ENCODE results near the gene MACC1.

DNA sequence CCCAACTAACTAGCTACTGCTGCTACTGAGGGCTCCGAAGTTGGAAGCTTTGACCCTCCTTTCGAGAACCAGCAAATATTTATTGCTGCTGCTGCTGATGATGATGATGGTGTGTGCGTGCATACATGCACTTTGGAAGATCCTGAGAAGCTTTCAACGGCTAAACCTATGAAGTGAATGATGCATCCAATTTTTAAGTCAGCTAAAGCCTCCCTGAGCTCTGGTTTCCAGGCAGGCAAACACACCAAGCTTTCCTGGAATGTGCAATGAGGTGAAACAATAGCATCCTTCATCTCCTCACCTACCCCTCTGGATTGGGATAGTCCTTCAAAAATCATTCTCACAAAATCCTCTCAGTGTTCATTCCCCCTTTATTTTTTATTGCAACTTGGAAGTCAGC lies 13.9 kb downstream of the MACC1 start:
- TF ChIP-seq RFX5 (IDR thresholded peaks at IDR 0.05; ENCODE audit: low read depth, low read length) (no peak), CBX3 (IDR thresholded peaks at IDR 0.05; ENCODE audit: borderline replicate concordance, low read depth) (no peak), CREM (IDR thresholded peaks at IDR 0.05; ENCODE audit: low read depth) (no peak), BMI1 (IDR thresholded peaks at IDR 0.05; ENCODE audit: borderline replicate concordance) (no peak), NBN (IDR thresholded peaks at IDR 0.05) (no peak), TARDBP (IDR thresholded peaks at IDR 0.05; ENCODE audit: borderline replicate concordance) (no peak), TCF7 (IDR thresholded peaks at IDR 0.05; ENCODE audit: borderline replicate concordance) (no peak)
- TF ChIP-seq, protein P1, sequence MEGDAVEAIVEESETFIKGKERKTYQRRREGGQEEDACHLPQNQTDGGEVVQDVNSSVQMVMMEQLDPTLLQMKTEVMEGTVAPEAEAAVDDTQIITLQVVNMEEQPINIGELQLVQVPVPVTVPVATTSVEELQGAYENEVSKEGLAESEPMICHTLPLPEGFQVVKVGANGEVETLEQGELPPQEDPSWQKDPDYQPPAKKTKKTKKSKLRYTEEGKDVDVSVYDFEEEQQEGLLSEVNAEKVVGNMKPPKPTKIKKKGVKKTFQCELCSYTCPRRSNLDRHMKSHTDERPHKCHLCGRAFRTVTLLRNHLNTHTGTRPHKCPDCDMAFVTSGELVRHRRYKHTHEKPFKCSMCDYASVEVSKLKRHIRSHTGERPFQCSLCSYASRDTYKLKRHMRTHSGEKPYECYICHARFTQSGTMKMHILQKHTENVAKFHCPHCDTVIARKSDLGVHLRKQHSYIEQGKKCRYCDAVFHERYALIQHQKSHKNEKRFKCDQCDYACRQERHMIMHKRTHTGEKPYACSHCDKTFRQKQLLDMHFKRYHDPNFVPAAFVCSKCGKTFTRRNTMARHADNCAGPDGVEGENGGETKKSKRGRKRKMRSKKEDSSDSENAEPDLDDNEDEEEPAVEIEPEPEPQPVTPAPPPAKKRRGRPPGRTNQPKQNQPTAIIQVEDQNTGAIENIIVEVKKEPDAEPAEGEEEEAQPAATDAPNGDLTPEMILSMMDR (IDR thresholded peaks at IDR 0.05 in 2 of 3, conservative IDR thresholded peaks at IDR 0.05 in 1 of 3; ENCODE audit: control insufficient read depth in 2 of 3, extremely low read depth in 1 of 3, insufficient read depth in 1 of 3, low read depth in 3 of 3, low read length in 3 of 3): no peak
- TF ChIP-seq, protein P2, sequence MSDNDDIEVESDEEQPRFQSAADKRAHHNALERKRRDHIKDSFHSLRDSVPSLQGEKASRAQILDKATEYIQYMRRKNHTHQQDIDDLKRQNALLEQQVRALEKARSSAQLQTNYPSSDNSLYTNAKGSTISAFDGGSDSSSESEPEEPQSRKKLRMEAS (IDR thresholded peaks at IDR 0.05; ENCODE audit: low read depth, low read length): no peak

Data from GM12878 (cell line).